GM08714 (cell line): ENCODE data around the gene SAMD14.

ENCODE experiments used
- H3K4me3 ChIP-seq: fragments of 200-500 bp; sonication (Bioruptor generic); 2 replicates; pipeline ENCODE4 v1.5.1; 2014; ENCODE audit warnings: mild to moderate bottlenecking, low read length, inconsistent platforms
- ZNF274 ChIP-seq: IDR thresholded peaks from 2 replicates; pipeline ENCODE4 v1.6.1; 2012; ENCODE audit warnings: mild to moderate bottlenecking, low read depth, low read length

The SAMD14 gene

DNA sequence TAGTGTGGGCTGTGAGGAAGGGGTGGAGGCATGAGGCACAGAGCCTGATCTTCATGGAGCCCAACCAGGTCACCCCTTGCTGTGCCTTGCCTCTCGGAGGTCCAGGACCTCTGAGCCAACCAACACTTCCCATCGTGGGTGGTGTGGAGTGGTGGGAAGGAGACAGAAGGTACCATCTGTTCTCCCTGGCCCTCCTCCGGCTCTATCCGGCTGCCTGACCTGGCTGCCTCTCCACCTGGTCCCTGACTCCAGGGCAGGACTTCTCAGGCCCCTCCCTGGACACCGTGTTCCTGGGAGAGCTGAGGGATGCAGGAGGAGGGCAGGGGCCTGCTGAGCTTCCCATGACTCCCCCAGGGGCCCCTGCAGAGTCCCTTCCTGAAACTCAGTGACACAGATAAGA is 31.0 kb downstream of the SAMD14 start:
- no peak overlapping the region for H3K4me3 ChIP-seq
- TF ChIP-seq ZNF274 = no peak

DNA sequence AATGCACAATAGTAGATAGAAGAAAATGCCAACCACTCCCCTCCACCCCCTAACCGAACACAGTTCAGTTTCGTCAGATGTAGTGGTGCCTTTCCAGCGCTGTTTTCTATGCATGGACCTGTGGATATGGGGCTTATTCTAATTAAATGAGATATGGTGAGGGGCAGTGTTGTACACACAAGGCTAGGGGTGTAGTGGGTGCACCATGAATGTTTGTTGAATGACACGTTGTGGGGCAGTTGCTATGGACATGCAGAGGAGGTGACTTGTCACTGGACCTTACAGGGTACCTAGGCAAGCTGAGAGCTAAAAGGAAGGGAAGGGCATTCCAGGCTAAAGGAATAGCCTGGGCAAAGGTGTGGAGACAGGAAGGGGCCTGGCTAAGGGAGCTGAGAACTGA is 31.4 kb downstream of the SAMD14 start:
- no peak for TF ChIP-seq ZNF274
- no peak overlapping the region for H3K4me3 ChIP-seq

DNA sequence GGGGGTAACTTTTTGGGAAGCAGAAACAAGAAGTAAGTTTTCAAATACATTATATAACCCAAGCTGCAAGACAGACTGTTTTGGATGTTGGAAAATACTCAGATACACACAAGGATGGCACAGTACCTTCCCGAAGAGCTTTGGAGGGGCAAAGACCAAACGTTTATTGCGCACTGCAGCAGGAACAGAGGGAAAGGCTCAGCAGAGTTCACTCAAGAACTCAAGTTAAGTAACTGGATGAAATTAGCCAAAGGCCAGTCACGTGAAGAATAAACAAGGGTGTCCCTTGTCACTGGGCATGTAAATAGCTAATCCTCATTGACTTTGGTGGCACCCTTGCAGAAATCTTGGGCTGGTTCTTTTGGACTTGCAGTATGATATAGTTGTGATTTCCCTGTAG is 32.0 kb downstream of the SAMD14 start:
- no peak overlapping the region for H3K4me3 ChIP-seq
- no peak for TF ChIP-seq ZNF274

DNA sequence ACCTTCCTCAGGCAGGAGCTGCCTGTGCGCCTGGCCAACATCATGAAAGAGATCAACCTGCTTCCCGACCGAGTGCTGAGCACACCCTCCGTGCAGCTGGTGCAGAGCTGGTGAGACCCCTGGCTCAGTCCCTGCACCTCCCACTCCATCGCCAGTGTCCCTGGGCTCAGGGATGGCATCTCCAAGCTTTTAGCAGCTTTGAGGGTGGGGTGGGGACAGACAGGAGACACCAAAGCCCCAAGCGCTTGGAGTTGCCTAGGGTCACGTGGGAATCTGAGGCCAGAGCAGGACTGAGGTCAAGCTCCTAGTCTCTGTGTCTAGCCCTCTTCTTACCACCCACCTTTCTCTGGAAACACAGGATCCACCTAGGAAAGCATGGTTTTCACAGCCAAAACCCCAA is 32.5 kb downstream of the SAMD14 start:
- no peak overlapping the region for H3K4me3 ChIP-seq
- no peak for TF ChIP-seq ZNF274

DNA sequence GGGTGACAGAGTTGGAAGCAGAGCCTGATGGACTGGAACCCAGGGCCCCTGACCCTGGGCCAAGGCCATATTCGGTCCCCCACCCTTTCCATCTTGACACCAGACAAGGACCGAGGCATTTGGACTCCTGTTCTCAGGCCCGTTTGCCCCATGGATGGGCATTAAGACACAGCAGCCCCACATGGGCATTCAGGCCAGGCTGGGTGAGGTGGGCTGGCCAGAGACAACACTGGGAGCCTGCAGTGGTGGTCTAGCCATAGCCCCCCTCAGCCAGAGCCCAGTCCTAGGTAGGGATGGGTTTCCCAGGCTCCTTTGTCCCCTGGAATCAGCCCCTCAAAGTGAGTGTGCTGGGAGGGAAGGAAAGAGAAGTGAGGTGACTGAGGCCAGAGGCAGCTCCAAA is 33.2 kb downstream of the SAMD14 start:
- no peak overlapping the region for H3K4me3 ChIP-seq

DNA sequence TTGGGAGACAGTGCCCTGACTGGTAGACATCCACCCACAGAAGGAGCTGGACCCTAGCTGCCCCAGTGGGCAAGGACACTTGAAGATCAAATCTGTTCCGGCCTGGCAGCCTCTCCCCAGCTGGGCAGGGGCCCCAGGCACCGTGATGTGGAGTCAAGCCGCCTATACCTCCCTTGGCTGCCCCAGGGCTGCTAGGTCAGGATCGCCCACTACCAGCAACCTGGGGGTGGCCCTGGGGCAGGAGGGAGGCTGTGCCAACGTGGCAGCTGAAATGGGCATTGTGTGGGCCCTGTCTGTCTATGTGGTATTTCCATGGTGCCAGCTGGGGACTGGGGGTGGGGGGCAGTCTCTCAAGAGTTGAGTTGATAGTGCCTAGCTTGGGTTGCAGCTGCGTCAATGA is 33.9 kb downstream of the SAMD14 start:
- no peak overlapping the region; the same call in 1 of the 2 replicates for H3K4me3 ChIP-seq
- TF ChIP-seq ZNF274 = no peak

More for the DNA sequence above, 33.2 kb downstream of the SAMD14 start:
- TF ChIP-seq ZNF274 = no peak

DNA sequence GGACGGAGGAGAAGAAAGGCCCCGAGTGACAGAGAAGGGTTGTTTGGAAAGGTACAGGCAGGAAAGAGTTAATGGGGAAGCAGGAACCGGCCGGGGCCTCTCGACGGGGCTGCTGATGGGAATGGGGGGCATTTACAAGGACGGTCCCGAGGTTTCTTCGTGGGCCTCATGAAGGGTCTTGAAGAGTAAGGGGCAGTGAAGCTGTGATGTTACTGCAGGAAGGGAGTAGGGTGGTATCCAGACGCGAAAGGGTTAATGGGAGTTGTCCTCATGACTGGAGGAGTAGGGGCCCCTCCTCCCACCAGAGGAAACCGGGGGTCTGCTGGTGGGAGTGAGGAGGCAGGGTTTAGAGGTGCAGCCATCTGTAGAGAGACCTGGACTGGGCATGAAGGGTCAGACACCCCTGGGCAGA is 34.3 kb downstream of the SAMD14 start:
- peak overlapping the region; percentile 65 for H3K4me3 ChIP-seq
- no peak for TF ChIP-seq ZNF274

DNA sequence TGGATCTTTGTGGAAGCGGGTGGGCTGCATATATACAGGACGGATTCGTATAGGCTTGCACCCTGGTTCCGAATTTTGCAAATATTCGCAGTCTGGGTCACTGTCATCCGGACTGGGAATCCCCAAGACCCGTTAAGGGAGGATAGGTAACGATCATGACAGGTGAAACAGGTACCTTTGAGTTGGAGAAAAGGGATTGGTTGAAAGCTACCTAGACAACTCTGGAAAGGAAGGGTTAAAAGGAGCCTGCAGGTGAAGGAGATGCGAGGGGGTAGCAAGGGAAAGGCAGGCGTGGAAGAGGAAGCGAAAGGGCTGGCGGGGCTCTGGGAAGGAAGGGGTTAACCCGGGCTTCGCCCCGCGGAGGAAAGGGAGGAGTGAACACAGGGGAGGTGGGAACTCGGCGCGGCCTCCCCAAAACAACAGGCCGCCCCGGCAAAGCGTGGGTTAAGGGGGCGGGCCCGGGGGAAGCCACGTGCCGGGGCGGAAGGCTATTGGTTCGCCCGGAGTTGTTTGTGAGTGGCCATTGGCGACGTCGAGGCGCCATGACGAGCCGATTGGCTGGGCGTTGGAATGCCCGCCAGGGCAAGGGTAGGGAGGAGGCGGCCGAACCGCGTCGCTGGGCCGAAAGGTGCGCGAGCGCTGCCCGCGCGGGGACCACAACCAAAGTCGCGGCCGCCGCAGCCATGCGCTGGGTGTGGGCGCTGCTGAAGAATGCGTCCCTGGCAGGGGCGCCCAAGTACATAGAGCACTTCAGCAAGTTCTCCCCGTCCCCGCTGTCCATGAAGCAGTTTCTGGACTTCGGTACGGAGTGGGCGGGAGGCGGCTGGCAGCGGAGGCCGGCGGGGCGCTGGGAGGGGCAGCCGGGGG is 35.0 kb downstream of the SAMD14 start, which contains the start of gene PDK2:
Gene PDK2 (plus strand): TSS at position 599 of the 867 bp plus-strand sequence. CDS start 85 bp downstream, at position 684.
- TF ChIP-seq ZNF274 = no peak
- H3K4me3 ChIP-seq = peak within 1 kb of the TSS; percentile 65

DNA sequence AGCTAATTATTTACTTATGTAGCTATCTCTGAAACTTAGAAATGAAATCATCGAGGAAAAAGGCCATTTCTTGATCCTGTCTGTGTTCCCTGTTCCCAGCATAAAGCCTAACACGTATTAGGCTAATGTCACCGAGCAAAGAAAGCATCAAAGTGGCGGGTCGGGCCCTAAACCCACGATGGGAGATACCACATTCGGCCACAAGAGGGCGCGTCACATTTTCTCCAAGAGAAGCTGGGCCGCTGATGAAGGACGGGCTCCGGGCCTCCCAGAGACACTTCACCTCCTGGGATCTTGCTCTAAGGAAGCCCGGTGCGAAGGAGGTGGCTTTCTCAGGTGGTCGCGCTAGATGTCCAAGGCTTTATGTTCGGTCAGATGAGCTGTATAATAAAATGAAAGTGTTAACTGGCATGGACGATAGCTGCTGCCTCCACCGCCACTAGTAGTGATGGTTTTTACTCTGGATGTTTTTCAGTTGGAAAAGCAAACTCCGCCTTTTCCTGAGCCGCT is 35.7 kb downstream of the SAMD14 start:
- H3K4me3 ChIP-seq = peak overlapping the region; percentile 61
- no peak for TF ChIP-seq ZNF274

DNA sequence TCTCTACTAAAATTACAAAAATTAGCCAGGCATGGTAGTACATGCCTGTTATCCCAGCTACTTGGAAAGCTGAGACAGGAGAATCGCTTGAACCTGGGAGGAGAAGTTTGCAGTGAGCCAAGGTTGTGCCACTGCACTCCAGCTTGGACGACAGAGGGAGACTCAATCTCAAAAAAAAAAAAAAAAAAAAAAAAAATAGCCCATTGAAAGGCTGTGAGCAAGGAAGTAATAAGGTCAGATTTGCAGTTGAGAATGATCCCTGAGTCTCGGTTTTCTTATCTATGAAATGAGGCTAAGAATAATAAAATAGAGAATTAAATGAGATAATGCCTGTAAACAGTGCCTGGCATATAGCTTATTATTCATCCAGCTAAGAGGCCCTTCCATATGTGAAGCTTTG is 36.2 kb downstream of the SAMD14 start:
- no peak overlapping the region for H3K4me3 ChIP-seq
- no peak for TF ChIP-seq ZNF274

DNA sequence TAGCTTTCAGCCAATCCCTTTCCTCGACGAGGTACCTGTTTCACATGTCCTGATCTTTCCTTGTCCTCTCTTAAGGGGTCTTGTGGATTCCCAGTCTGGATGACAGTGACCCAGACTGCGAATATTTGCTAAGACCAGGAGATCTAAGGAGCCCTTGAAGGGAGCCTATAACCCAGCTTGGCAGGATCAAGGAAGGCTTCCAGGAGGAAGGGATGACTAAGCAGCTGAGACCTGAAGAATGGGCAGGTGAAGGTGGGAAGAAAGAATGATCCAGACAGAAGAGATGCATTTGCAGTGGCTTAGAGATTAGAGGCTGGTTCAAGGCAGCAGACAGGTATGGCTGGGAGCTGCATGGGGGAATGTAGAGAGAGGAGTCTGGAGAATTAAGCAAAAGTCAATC is 36.7 kb downstream of the SAMD14 start:
- H3K4me3 ChIP-seq = no peak overlapping the region
- no peak for TF ChIP-seq ZNF274

DNA sequence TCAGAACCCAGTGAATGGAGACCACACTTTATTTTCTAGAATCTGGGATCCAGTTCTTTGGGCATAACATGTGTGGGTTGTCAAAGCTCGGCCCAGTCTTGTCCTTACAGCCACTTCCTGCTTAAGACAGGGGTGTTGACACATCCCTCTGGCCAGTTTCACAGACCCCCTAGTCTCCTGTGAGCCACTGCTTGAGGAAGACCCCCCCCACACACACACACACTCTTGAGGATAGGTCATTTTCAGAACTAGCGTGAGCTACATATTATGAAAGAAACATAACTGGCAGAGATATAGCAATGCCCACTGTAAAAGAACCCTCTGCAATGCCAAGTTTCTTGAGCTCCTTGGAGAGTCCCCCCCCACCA is 38.1 kb downstream of the SAMD14 start:
- H3K4me3 ChIP-seq = no peak overlapping the region
- no peak for TF ChIP-seq ZNF274

DNA sequence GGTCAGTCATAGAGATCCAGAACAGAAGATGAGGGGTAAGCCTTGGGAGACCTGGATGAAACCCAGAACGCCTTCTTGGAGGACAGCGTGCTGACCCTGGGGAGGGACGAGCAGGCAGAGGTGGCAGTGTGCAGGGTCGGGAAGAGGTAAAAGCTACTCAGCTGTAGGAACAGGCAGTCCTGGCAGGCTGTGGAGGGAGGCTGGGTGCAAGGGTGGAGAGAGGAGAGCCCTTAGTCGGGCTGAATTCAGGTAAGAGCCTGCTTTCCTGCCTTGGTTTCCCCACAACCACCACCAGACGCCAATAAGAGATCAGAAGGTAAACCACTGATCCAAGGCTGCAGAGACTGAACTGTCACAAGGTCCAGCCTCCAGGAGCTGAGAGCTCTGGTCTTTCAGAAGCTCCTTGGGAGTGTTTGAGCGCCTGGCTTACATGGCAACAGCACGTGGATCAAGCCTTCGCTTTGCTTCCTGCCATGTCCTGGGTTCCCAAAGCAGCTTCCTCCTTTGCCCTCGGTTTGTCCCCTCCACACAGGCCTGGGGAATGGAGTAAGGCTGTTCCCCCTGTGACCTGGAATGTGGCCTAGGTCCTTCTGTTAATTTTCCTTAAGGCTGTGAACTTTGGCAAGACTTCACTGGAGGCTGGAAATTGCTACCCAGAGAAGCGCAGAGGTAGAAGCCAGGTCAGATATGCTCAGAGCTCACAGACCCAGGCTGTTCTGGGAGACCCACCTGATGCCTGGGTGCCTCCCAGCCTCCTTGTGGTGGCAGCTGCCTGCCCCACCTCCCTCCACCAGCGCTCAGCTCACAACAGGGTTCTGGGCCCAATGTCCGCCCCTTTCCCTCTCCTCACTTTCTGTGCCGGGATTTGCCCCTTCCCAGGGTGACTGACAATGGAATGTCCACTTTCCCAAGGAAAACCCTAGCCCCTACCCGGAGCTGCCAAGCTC is 38.7 kb downstream of the SAMD14 start:
- no peak overlapping the region for H3K4me3 ChIP-seq
- no peak for TF ChIP-seq ZNF274

DNA sequence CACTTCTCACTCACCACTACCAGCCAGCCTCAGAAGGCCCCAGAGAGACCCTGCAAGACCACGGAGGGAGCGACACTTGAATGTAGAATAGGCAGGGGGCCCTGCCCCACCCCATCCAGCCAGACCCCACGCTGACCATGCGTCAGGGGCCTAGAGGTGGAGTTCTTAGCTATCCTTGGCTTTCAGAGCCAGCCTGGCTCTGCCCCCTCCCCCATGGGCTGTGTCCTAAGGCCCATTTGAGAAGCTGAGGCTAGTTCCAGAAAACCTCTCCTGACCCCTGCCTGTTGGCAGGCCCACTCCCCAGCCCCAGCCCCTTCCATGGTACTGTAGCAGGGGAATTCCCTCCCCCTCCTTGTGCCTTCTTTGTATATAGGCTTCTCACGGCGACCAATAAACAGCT is 39.9 kb downstream of the SAMD14 start:
- H3K4me3 ChIP-seq = no peak overlapping the region
- no peak for TF ChIP-seq ZNF274
